Measurements from ENCODE around the gene KIAA0040. TPM values are rescaled to one million over a fixed set of nuclear protein-coding genes. Genes with fewer than 3 reads are reported as not detected.

The KIAA0040 gene
- total and polyA plus RNA-seq, 2 donors (not counting 3 experiments of a cell fraction or from before 2014, with no cell fraction given), result 8.3 to 10.9 TPM

DNA sequence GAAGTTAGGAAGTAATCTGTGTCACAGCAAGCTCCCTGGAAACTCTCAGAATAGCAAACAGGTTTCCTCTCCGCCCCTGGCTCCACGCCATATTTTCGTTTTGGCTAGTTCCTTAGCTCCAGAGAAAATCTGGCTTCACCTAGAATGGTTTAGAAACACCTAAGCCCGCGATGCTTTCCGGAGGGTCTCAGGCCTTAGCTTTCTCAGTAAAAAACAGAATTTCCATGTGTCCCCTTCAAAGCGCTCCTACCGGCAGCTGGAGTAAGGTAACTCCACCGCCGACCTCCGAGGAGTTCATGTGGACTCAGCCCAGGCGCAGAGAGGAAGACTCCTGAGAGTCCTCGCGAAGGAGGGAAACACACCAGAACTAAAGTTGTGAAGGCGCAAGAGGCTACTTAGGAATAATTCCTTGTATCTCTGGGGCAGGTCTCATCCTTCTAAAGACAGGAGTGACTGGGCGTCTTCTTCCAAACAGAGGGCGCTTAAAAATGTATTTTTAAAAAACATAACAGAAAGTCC lies 406 bp downstream of the KIAA0040 start:
- DNase-seq (ENCODE audit: low read depth, low spot score), result peak; percentile 45
- CTCF ChIA-PET, result interaction anchor here (0.6 to 3.8 kb wide), 12 partner anchors 9 to 492 kb away, joined by 3 to 16 read pairs (median 5); no protein-coding TSS in a partner anchor

DNA sequence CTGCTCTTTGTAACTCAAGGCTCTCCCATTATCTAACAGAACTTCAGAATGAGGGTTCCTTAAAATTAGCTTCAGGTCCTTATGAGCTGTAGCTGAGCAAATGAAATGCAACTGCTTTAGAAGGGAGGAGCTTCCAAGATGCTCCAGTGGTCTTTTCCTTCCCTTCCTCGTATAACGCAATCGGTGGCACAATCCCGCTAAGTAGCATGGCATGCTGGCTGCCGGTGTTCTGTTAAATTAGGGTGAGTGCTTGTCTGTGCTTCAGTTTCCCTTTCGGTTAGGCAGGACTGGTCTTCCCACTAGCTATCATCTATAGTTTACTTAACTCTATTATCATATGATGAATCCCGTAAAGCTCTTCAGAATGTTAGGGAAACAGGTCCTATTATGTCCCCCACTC lies 917 bp downstream of the KIAA0040 start:
- dilution Hi-C loops (cut with MboI; ENCODE audit: extremely low pct_ligation_motif_present, low sequenced_read_pairs) (no loop called here), intact Hi-C loops (cut with micrococcal nuclease) (loop anchor here (1.0 to 2.0 kb wide), 3 partner anchors 22 to 323 kb away; no protein-coding TSS in a partner anchor)
- Histone ChIP-seq H4K20me1 (replicated peaks; ENCODE audit: control insufficient read depth, extremely low read depth, insufficient read depth, low read length) (no peaks in the 10 kb centered on the region), H3K4me2 (ENCODE audit: insufficient read depth, low read length) (peak overlapping the region; percentile 96), H3K27me3 (ENCODE audit: control insufficient read depth in 2 of 2, insufficient read depth in 2 of 2, low read length in 2 of 2) (no peaks in the 10 kb centered on the region), H3K9ac (replicated peaks; ENCODE audit: extremely low read depth, insufficient read depth, low read length) (peak overlapping the region; percentile 96), H3K4me3 (replicated peaks in 1 of 3; ENCODE audit: insufficient read depth in 1 of 3, low read depth in 1 of 3, low read length in 3 of 3) (peak overlapping the region; percentile 62 to 93 (median 87)), H3K27ac (ENCODE audit: insufficient read depth, low read depth, low read length) (no peak overlapping the region), H2AFZ (ENCODE audit: low read depth, low read length) (no peak overlapping the region), H3K36me3 (ENCODE audit: control insufficient read depth in 2 of 2, extremely low read depth in 1 of 2, insufficient read depth in 2 of 2, low read length in 2 of 2) (no peaks in the 10 kb centered on the region), H3K9me1 (replicated peaks; ENCODE audit: control insufficient read depth, extremely low read depth, insufficient read depth, low read length) (no peaks in the 10 kb centered on the region), H3K9me3 (replicated peaks; ENCODE audit: control insufficient read depth, insufficient read depth, low read length) (no peaks in the 10 kb centered on the region), H3K4me1 (ENCODE audit: control insufficient read depth, extremely low read depth, insufficient read depth, low read length) (peaks cover 10% of the 10 kb centered on the region), H3K79me2 (ENCODE audit: control insufficient read depth, insufficient read depth, low read length) (no peaks in the 10 kb centered on the region)
- CTCF ChIA-PET, result interaction anchor here (0.6 to 3.8 kb wide), 12 partner anchors 9 to 493 kb away, joined by 3 to 16 read pairs (median 5); no protein-coding TSS in a partner anchor
- no peak for TF ChIP-seq FOS (IDR thresholded peaks at IDR 0.05; ENCODE audit: borderline replicate concordance, insufficient read depth, low read length)
- no TSS peak for BruUV-seq (replicated peaks)
- peak; percentile 4 for DNase-seq (ENCODE audit: low read depth, low spot score)
- peak; percentile 21 for FAIRE-seq
- POLR2A ChIA-PET, result interaction anchor here (1.0 kb wide), 1 partner anchor 22 kb away, joined by 3 read pairs; no protein-coding TSS in a partner anchor

More for the DNA sequence above, 406 bp downstream of the KIAA0040 start:
- Histone ChIP-seq H3K9me3 (replicated peaks; ENCODE audit: control insufficient read depth, insufficient read depth, low read length) (no peaks in the 10 kb centered on the region), H4K20me1 (replicated peaks; ENCODE audit: control insufficient read depth, extremely low read depth, insufficient read depth, low read length) (no peaks in the 10 kb centered on the region), H3K4me3 (replicated peaks in 1 of 3; ENCODE audit: insufficient read depth in 1 of 3, low read depth in 1 of 3, low read length in 3 of 3) (peak overlapping the region; percentile 62 to 93 (median 87)), H3K27ac (ENCODE audit: insufficient read depth, low read depth, low read length) (peak overlapping the region; percentile 75), H3K36me3 (ENCODE audit: control insufficient read depth in 2 of 2, extremely low read depth in 1 of 2, insufficient read depth in 2 of 2, low read length in 2 of 2) (no peaks in the 10 kb centered on the region), H3K79me2 (ENCODE audit: control insufficient read depth, insufficient read depth, low read length) (no peaks in the 10 kb centered on the region), H2AFZ (ENCODE audit: low read depth, low read length) (peak overlapping the region; percentile 86), H3K9me1 (replicated peaks; ENCODE audit: control insufficient read depth, extremely low read depth, insufficient read depth, low read length) (no peaks in the 10 kb centered on the region), H3K27me3 (ENCODE audit: control insufficient read depth in 2 of 2, insufficient read depth in 2 of 2, low read length in 2 of 2) (no peaks in the 10 kb centered on the region), H3K9ac (replicated peaks; ENCODE audit: extremely low read depth, insufficient read depth, low read length) (peak overlapping the region; percentile 96), H3K4me1 (ENCODE audit: control insufficient read depth, extremely low read depth, insufficient read depth, low read length) (peaks cover 13% of the 10 kb centered on the region), H3K4me2 (ENCODE audit: insufficient read depth, low read length) (peak overlapping the region; percentile 96)
- TF ChIP-seq POLR2A (IDR thresholded peaks at IDR 0.05; ENCODE audit: low read depth, low read length) (no peak), GATA2 (IDR thresholded peaks at IDR 0.05; ENCODE audit: insufficient read depth, insufficient read length, low read depth, low read length) (no peak)
- TF ChIP-seq, protein P1, sequence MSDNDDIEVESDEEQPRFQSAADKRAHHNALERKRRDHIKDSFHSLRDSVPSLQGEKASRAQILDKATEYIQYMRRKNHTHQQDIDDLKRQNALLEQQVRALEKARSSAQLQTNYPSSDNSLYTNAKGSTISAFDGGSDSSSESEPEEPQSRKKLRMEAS (IDR thresholded peaks at IDR 0.05; ENCODE audit: insufficient read depth, insufficient read length), result no peak
- TSS peak; percentile 74 for BruUV-seq (replicated peaks)
- intact Hi-C loops (cut with micrococcal nuclease), result loop anchor here (1.0 to 2.0 kb wide), 3 partner anchors 23 to 323 kb away; no protein-coding TSS in a partner anchor
- peak; percentile 4 for FAIRE-seq
- dilution Hi-C loops (cut with MboI; ENCODE audit: extremely low pct_ligation_motif_present, low sequenced_read_pairs), result no loop called here
- POLR2A ChIA-PET, result interaction anchor here (1.0 kb wide), 1 partner anchor 23 kb away, joined by 3 read pairs; no protein-coding TSS in a partner anchor

Measured in endothelial cell of umbilical vein (primary cell).